Adrenal gland (tissue), 12 donors: ENCODE data around the gene OAS3. TPM values are rescaled to one million over a fixed set of nuclear protein-coding genes. Genes with fewer than 3 reads are reported as not detected.

Experiments used
- DNase-seq, 7 donors: peaks; one replicate each; pipeline ENCODE4 v3.0.0-alpha.2; 2019 to 2020
- H3K27ac ChIP-seq, 5 donors: fragments of 200-600 bp; sonication (generic) in 4 of 5; 1 replicate in 3 of 5; 2 replicates in 2 of 5; pipeline versions ENCODE4 v1.5.1 to v1.8.0; 2016 to 2020; ENCODE audit warnings: mild to moderate bottlenecking in 1 of 5
- H3K27me3 ChIP-seq: fragments of 200-600 bp; 2 replicates; pipeline ENCODE4 v1.8.0; 2021
- H3K36me3 ChIP-seq, 2 donors: fragments of 200-600 bp; replicated peaks in 1 of 2; 1 replicate in 1 of 2; 2 replicates in 1 of 2; pipeline versions ENCODE4 v1.5.1 to v1.8.0; 2018 to 2022
- H3K4me1 ChIP-seq, 2 donors: fragments of 200-600 bp; replicated peaks in 1 of 2; 1 replicate in 1 of 2; 2 replicates in 1 of 2; pipeline versions ENCODE4 v1.5.1 to v1.8.0; 2018 to 2021
- H3K4me3 ChIP-seq, 4 donors: fragments of 200-600 bp; sonication (generic) in 3 of 4; one replicate each; pipeline ENCODE4 v1.5.1; 2016 to 2018
- H3K9me3 ChIP-seq, 3 donors: fragments of 200-600 bp; sonication (generic) in 1 of 3; replicated peaks in 1 of 3; 1 replicate in 2 of 3; 2 replicates in 1 of 3; pipeline versions ENCODE4 v1.5.1 to v1.8.0; 2016 to 2021
- POLR2A ChIP-seq, 2 donors: fragments of 450-650 bp; IDR thresholded peaks; one replicate each; pipeline ENCODE4 v1.6.1; 2017; ENCODE audit warnings: antibody characterized with exemption in 2 of 2, mild to moderate bottlenecking in 2 of 2, moderate library complexity in 1 of 2
- WGBS, 4 donors: extraction: QIAGEN DNeasy Blood & Tissue Kit in 2 of 4; methylation state at CpG; one replicate each; pipeline versions ENCODE4 v1.1.5 to v1.1.7; 2013 to 2017; 5-methylcytosine and 5-hydroxymethylcytosine counted together
- intact Hi-C, 2 donors: fragments of 100-400 bp; cut with DNase I; formaldehyde crosslinking; loops; one replicate each; pipeline versions ENCODE4 v1.14.1 to v1.15.0; 2022 to 2023
- polyA plus RNA-seq, 3 donors: library from polyadenylated mRNA; stranded (reverse); fragments of 200-250 nt in 2 of 3; fragments of 350-450 nt in 1 of 3; fragmentation: Illumina TruSeq in 1 of 3; extraction: RNeasy Lipid Tissue Mini Kit (QIAGEN cat#74804) in 1 of 3; gene quantifications; one replicate each; pipeline ENCODE4 v1.2.3, GENCODE V29; 2013 to 2014
- total RNA-seq, 9 donors: library from RNA; depleted of rRNA in 4 of 9; stranded (reverse); fragments of >200 nt in 4 of 9; fragments of 120-200 nt in 1 of 9; fragmentation: NEBNext Ultra II Directional in 1 of 9; extraction: Animal tissue kit (Norgen Biotek cat#: 25700) in 1 of 9; gene quantifications; one replicate each; pipeline versions ENCODE4 v1.1.0 to v1.2.4, GENCODE V29; 2013 to 2023
- TF ChIP-seq, protein P1 (sequence below), 6 experiments: fragments of 450-650 bp in 4 of 6; fragments of 200-600 bp in 2 of 6; sonication (generic) in 1 of 6; IDR thresholded peaks; 1 replicate in 5 of 6; 2 replicates in 1 of 6; pipeline versions ENCODE4 v1.5.1 to v1.8.0; 2016 to 2021; ENCODE audit warnings: antibody characterized with exemption in 6 of 6, mild to moderate bottlenecking in 2 of 6, moderate library complexity in 1 of 6
- donor health status: healthy with polysubstance abuse.
- donor health status: Bipolar disorder and iron deficiency.
- donor health status: DM: yes; HTN: yes; CAD: no.
- donor health status: DM: no; HTN: no; CAD: no.
- donor health status: DM: no; HTN: no; CAD: no.
- donor health status: DM: yes; HTN: yes; CAD: no.

OAS3 gene
- total and polyA plus RNA-seq, 12 donors: 2.7 to 19.4 (median 10.3) TPM

DNA sequence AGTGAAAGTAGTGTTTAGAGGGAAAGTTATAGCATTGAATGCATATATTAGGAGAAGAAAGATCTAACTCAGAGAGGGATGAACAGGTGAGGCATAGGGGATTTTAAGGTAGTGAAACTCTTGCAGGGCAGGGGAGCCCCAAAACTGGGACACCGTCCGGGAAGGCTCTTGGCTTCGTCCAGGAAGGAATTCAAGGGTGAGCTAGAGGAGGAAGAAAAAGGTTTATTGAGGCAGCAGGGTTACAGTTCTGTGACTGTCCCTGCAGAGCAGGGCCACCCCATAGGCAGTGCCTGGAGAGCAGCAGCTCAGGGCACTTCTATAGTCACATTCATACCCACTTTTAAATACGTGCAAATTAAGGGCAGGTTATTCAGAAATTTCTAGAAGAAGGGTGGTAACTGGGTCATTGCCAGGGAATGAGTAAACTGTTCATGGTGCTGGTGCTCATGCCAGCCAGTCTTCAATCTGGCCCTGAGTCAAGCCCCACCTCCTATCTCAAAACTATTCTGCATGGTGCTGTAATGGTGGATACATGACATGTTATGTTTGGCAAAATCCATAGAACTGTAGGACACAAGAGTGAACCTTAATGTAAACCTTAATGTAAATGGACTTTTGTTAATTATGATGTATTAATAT lies 32.7 kb upstream of the OAS3 start:
- Histone ChIP-seq H3K27ac (peak overlapping the region in 2 of 5 donors; percentile 56 to 59), H3K27me3 (no peaks in the 10 kb centered on the region)
- intact Hi-C loops: no loop called here

DNA sequence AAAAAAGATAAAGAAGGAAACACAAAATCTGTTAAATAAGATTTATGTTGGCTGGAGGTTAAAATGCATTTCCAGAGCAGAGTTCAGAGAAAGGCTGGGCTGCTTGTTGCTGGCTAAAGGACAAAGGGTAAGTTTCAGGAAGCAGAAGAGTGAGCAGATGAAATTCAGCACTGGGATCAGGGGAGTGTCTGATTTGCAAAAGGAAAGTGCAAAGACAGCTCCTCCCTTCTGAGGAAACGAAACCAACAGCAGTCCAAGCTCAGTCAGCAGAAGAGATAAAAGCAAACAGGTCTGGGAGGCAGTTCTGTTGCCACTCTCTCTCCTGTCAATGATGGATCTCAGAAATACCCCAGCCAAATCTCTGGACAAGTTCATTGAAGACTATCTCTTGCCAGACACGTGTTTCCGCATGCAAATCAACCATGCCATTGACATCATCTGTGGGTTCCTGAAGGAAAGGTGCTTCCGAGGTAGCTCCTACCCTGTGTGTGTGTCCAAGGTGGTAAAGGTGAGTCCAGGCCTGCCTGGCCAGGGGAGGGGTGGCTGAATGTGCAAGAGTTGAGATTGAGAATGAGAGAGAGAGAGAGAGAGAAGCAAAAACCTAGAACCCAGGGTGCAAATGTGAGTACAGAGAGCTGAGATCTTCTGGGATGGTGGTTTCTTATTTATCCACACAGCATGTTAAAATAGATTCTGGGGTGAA lies 31.4 kb upstream of the OAS3 start, which contains the start of gene OAS1:
OAS1 (plus strand) TSS at position 251 of the 703 bp plus-strand sequence; CDS start at position 329, 78 bp downstream.
- Histone ChIP-seq H3K27me3 (no peaks in the 10 kb centered on the region), H3K36me3 (no peaks in the 10 kb centered on the region), H3K9me3 (no peaks in the 10 kb centered on the region), H3K27ac (peak within 1 kb of the TSS; percentile 25 to 86 (median 59)), H3K4me3 (peak within 1 kb of the TSS; percentile 15 to 58 (median 34)), H3K4me1 (peaks cover 16 to 31% of the 10 kb centered on the region in 2 donors)
- peak; percentile 43 to 77 (median 57) for DNase-seq
- WGBS, 4 donors: 0 to 11% (median 4%) methylated on average over 4 of the region's 4 CpGs
- peak in 1 of 2 donors; percentile 52 for TF ChIP-seq POLR2A (IDR thresholded peaks at IDR 0.05)
- TF ChIP-seq, protein P1, sequence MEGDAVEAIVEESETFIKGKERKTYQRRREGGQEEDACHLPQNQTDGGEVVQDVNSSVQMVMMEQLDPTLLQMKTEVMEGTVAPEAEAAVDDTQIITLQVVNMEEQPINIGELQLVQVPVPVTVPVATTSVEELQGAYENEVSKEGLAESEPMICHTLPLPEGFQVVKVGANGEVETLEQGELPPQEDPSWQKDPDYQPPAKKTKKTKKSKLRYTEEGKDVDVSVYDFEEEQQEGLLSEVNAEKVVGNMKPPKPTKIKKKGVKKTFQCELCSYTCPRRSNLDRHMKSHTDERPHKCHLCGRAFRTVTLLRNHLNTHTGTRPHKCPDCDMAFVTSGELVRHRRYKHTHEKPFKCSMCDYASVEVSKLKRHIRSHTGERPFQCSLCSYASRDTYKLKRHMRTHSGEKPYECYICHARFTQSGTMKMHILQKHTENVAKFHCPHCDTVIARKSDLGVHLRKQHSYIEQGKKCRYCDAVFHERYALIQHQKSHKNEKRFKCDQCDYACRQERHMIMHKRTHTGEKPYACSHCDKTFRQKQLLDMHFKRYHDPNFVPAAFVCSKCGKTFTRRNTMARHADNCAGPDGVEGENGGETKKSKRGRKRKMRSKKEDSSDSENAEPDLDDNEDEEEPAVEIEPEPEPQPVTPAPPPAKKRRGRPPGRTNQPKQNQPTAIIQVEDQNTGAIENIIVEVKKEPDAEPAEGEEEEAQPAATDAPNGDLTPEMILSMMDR (IDR thresholded peaks at IDR 0.05): no peak
- intact Hi-C loops: no loop called here

More for the DNA sequence above, 32.7 kb upstream of the OAS3 start:
- TF ChIP-seq, protein P1 (IDR thresholded peaks at IDR 0.05): no peak
- TF ChIP-seq POLR2A (IDR thresholded peaks at IDR 0.05): no peak
- Histone ChIP-seq H3K9me3 (no peaks in the 10 kb centered on the region), H3K36me3 (no peaks in the 10 kb centered on the region), H3K4me1 (peaks cover 16 to 31% of the 10 kb centered on the region in 2 donors), H3K4me3 (no peak overlapping the region)
- 66 to 84% (median 72%) methylated on average over 4 of the region's 4 CpGs for WGBS, 4 donors
- DNase-seq: peak in 4 of 7 donors; percentile 20 to 50 (median 36)

DNA sequence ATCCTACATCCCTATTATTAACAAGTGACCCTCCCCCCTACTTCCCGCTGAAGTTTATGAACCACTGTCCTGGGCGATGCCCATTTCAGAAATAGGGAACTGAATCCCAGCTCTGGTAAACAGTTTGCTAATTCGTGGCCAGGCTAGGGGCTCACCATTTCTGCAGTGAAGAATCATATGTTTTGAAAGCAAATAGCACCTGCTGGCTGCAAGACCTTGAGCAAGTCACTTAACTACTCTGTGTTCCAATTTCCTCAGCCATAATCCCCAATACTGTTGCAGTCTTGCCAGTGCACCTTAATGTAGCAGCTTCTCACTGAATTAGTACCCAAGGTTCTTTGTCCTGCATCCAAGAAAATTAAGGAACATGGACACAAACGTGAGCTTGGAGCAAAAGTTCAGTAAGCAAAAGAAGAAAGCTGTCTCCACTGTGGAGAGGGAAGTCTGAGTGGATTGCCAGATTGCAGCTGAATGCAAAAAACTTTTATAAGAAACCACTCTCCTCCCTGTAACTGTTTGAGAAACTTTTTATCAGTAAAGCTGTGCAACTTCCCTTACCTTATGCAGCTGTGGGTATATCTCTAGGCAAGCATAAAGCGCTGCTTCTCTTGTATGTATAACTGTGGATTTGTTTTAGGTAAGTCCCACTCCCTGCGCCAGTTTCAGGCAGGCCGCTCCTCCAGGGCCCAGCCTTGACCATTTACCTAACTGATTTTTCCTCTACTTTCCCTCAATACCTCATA lies 30.7 kb upstream of the OAS3 start:
- intact Hi-C loops: no loop called here
- peak overlapping the region in 3 of 5 donors; percentile 56 to 86 (median 67) for H3K27ac ChIP-seq

More for the DNA sequence above, 30.7 kb upstream of the OAS3 start:
- H3K36me3 ChIP-seq: no peaks in the 10 kb centered on the region
- WGBS, 4 donors: 60 to 74% (median 65%) methylated on average over 7 of the region's 7 CpGs
- H3K27me3 ChIP-seq: no peaks in the 10 kb centered on the region
- peaks cover 16 to 31% of the 10 kb centered on the region in 2 donors for H3K4me1 ChIP-seq
- peak in 2 of 7 donors; percentile 34 to 36 for DNase-seq
- peaks cover 0 to 5% (median 0%) of the 10 kb centered on the region in 3 donors for H3K9me3 ChIP-seq
- H3K4me3 ChIP-seq: peak overlapping the region in 2 of 4 donors; percentile 43 to 58
- TF ChIP-seq POLR2A (IDR thresholded peaks at IDR 0.05): no peak
- TF ChIP-seq, protein P1 (IDR thresholded peaks at IDR 0.05): no peak
